ENCODE measurements around the gene PRR19.

The PRR19 gene

DNA sequence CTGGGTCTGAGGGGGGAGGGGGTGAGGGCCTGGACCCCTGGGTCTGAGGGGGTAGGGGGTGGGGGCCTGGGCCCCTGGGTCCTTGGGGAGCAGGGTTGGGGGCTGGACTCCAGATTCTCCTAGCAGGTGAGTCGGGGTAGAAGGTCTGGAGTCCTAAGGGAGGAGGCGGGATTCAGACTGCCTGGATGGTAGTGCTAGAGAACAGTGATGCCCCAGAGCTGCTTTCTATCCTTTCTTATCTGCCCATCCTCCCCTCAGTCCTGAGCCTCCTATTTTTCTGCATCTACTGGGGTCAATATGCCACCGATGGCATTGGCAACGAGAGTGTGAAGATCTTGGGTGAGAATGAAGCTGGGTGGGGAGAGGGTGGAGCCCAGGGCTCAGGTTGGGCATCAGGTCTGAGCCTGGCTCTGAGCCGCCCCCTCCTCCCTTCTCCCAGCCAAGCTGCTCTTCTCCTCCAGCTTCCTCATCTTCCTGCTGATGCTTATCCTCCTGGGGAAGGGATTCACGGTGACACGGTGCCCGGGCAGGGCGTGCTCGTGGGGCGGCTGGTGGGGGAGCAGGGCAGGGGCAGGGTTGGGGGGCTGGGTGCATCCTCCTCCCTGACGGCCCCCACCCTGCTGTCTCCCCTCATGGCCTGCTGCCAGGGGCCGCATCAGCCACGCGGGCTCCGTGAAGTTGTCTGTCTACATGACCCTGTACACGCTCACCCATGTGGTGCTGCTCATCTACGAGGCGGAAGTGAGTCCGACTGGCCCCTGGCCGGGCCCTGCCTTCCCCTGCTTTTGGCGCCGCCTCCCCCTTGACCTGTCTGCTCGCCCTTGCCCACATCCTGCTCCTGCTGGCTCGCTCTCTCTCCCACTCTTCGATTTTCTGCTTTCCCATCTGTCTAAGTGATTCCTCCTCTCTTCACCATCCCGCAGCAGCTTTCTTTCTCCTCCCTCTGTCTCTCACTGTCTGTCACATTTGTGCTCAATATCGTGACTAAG is 14.6 kb downstream of the PRR19 start:
- H3K4me3 Mint-ChIP-seq = no peak overlapping the region
- H3K27me3 Mint-ChIP-seq = peaks cover 32% of the 10 kb centered on the region
- peak overlapping the region; percentile 37 for H3K27ac Mint-ChIP-seq

DNA sequence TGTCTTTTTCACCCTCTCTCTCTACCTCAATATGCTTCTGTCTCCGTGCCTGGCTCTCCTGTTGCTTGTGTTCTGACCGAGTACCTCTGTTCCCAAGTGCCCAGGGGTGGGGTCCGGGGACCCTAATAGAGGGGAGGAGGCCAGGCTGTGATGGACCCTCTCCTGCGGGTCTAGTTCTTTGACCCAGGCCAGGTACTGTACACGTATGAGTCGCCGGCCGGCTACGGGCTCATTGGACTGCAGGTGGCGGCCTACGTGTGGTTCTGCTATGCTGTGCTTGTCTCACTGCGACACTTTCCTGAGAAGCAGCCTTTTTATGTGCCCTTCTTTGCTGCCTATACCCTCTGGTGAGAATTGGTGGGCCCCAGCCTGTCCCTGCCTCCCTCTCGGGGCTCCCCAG is 15.6 kb downstream of the PRR19 start:
- Mint-ChIP-seq H3K4me1 (peaks cover 18% of the 10 kb centered on the region), H3K4me3 (no peak overlapping the region), H3K36me3 (ENCODE audit: low read depth) (no peaks in the 10 kb centered on the region), H3K27me3 (peaks cover 25% of the 10 kb centered on the region), H3K27ac (no peak overlapping the region), H3K9me3 (no peaks in the 10 kb centered on the region)
- ATAC-seq (no peak), DNase-seq (no peak)

More for the DNA sequence above, 14.6 kb downstream of the PRR19 start:
- ATAC-seq (no peak), DNase-seq (no peak)
- Mint-ChIP-seq H3K4me1 (peaks cover 23% of the 10 kb centered on the region), H3K36me3 (ENCODE audit: low read depth) (no peaks in the 10 kb centered on the region), H3K9me3 (no peaks in the 10 kb centered on the region)

DNA sequence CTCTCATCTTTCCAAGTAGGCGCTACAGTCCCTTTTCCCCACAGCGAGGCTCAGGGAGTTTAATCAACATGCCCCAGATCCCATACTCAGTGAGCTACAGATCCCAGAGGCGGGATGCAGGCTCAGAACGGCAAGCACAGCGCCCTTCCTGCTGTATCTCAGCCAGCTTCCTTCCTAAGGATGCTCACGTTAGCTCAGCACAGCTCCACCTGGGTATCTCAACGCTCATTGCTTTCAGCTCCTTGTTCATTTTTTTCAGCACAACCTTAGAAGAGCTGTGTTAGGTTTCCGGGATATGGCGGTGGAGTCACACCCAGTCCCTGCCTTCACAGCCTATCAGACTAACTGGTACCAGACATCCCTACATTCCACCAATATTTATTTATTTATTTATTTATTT is 20.4 kb downstream of the PRR19 start:
- DNase-seq (no peak), ATAC-seq (no peak)
- Mint-ChIP-seq H3K36me3 (ENCODE audit: low read depth) (no peaks in the 10 kb centered on the region), H3K4me1 (peaks cover 19% of the 10 kb centered on the region), H3K9me3 (no peaks in the 10 kb centered on the region), H3K27me3 (peaks cover 17% of the 10 kb centered on the region), H3K27ac (no peak overlapping the region), H3K4me3 (no peak overlapping the region)

DNA sequence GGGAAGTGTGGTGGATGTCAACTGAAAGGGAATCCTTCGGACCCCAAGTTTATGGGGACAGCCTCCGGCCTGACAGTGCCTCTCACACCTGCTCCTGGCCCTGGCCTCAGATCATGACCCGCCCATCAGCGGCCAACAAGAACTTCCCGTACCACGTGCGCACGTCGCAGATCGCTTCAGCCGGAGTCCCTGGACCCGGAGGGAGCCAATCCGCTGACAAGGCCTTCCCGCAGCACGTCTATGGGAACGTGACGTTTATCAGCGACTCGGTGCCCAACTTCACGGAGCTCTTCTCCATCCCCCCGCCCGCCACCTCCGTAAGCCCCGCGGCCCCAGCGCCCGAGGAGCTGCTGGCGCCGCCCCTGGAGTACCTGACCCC is 21.5 kb downstream of the PRR19 start:
- peak overlapping the region; percentile 36 for H3K4me3 Mint-ChIP-seq
- no peak overlapping the region for H3K27ac Mint-ChIP-seq
- peaks cover 17% of the 10 kb centered on the region for H3K27me3 Mint-ChIP-seq
- ATAC-seq (no peak), DNase-seq (no peak)
- H3K36me3 Mint-ChIP-seq (ENCODE audit: low read depth) = no peaks in the 10 kb centered on the region
- H3K4me1 Mint-ChIP-seq = peaks cover 18% of the 10 kb centered on the region
- no peaks in the 10 kb centered on the region for H3K9me3 Mint-ChIP-seq

DNA sequence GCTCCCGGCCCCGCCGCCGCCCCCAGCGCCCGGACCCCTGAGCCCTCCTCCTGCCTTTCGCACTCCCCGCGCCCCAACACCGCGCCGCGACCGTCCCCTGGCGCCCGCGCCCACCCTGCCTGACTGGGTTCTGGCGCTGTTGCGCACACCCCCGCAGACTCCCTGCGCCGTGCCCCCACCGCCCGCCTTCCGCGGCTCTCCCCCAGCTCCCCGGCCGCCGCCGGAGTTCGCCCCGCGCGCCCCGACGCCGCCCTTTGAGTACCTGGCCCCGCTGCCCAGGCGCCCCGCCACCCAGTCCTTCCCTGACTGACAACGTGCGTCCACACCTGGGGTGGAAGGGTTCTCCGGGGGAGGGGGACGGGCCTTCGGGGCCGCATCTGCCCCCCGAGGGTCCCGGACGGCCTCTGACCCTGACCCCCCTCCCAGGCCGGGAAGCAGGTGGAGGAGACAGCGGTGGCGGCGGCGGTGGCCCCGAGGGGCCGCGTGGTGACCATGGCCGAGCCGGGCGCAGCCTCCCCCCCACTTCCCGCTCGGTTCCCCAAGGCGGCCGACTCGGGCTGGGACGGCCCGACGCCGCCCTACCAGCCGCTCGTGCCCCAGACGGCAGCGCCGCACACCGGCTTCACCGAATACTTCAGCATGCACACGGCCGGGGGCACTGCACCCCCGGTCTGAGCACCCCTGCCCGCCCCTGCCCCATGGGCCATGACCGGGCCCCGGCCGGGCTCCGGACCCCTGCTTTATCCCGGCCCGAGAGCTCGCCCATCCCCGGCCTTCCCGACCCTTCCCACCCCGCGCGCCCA is 22.1 kb downstream of the PRR19 start:
- Mint-ChIP-seq H3K9me3 (no peaks in the 10 kb centered on the region), H3K4me1 (peaks cover 18% of the 10 kb centered on the region), H3K27me3 (peaks cover 17% of the 10 kb centered on the region), H3K4me3 (no peak overlapping the region), H3K27ac (no peak overlapping the region), H3K36me3 (ENCODE audit: low read depth) (no peaks in the 10 kb centered on the region)
- ATAC-seq (no peak), DNase-seq (peak; percentile 23)

DNA sequence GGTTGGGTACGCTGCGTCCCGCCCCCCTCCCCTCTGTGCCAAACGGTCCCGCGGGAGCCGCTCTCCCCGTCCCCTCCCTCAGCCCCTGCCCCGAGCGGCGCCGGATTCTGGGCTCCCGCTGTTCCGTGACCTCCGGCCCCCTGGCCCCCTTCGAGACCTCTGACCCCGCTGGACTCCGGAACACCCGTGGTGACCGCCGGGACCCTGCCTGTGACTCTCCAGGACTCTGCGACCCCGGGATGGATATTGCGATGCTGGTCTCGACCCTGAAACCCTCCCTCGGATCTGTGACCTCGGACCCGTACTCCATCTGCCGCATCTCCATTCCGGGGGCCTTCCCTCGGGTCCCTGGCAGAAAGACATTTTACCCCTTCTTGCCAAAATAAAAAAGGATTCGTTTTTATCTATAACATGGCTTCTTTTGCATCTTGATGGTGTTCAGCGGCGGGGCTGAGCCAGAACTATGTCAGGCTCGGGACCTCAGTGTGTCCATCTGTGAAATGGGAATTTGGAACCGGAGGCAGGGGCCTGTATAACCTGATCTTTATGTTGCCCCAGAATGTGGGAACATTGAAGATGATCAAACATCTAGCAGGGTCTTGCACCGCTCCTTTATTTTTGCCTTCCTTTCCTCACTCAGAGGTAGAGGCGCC is 22.8 kb downstream of the PRR19 start:
- Mint-ChIP-seq H3K27me3 (peaks cover 17% of the 10 kb centered on the region), H3K4me3 (peak overlapping the region; percentile 83), H3K27ac (peak overlapping the region; percentile 89), H3K9me3 (no peaks in the 10 kb centered on the region), H3K4me1 (peaks cover 18% of the 10 kb centered on the region), H3K36me3 (ENCODE audit: low read depth) (no peaks in the 10 kb centered on the region)
- ATAC-seq = no peak
- no peak for DNase-seq

DNA sequence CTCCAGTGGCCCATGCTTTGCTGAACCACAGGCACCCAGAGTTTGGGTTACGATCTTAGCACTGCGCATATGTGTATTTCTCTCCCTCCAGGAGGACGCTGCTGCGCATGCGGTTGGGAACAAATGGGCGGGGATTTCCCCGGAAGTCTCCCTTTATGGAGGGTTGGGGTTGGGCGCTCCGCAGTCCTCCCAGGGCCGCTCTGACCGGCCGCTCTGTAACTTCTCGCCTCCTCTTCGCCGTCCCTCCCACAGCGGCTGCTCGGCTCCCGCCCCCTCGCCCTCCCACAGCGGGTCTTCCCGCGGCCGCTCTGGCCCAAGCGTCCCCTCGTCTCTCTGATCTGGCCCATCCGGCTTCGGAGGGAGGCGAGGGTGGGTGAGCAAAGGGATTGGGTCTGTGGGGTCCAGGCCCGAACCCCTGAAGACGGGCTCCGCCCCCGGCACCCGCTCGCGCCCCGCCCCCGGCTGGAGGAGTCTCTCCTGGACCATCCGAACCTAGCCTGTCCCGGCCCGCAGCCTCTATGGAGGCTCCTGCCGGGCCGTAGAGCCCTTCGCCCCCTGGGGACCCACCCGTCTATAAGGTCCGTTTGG is 23.5 kb downstream of the PRR19 start, which contains the start of gene MEGF8:
TSS of gene MEGF8 (plus strand) at position 328 of the 588 bp plus-strand sequence. CDS start 609 bp downstream, outside the sequence.
- H3K9me3 Mint-ChIP-seq = no peaks in the 10 kb centered on the region

DNA sequence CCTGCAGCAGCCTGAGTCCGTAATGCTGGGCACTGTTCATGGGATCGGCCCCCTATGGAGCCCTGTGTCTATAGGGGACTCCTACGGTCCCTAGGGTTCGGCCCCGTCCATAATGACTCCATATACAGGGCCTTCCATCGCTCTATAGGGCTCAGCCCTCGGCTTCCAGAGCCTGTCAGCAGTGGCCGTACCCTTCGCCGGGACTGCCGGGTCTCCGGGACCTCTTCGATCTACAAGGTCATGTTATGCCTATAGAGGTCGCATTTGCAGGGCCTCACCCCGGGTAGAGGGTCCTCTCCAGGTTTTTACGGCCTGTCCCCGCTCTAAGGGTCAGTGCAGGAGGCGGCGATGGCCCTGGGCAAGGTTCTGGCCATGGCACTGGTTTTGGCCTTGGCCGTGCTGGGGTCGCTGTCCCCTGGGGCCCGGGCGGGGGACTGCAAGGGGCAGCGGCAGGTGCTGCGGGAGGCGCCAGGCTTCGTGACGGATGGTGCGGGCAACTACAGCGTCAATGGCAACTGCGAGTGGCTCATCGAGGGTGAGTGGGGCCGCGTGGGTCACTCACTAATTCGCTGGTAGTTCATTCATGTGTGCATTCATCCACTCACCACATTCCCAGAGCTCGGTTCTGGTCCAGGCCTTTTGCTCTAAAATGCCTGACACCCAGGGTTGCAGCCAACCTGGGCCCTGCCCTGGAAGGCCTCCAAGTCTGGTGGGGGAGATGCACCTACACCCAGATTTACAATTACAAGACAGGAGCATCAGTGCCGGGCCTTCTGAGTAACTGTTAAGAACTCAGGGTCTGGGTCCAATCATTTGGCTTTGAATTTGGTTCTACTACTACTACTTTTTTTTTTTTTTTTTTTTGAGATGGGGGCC is 24.2 kb downstream of the PRR19 start:
- no peaks in the 10 kb centered on the region for H3K36me3 Mint-ChIP-seq (ENCODE audit: low read depth)
- peaks cover 17% of the 10 kb centered on the region for H3K27me3 Mint-ChIP-seq

More for the DNA sequence above, 23.5 kb downstream of the PRR19 start, which contains the start of gene MEGF8:
- peak within 1 kb of the TSS; percentile 83 for H3K4me3 Mint-ChIP-seq
- peak within 1 kb of the TSS; percentile 89 for H3K27ac Mint-ChIP-seq
- peaks cover 18% of the 10 kb centered on the region for H3K4me1 Mint-ChIP-seq
- DNase-seq = peak; percentile 98
- peak; percentile 97 for ATAC-seq
- H3K36me3 Mint-ChIP-seq (ENCODE audit: low read depth) = no peaks in the 10 kb centered on the region
- H3K27me3 Mint-ChIP-seq = peaks cover 17% of the 10 kb centered on the region

DNA sequence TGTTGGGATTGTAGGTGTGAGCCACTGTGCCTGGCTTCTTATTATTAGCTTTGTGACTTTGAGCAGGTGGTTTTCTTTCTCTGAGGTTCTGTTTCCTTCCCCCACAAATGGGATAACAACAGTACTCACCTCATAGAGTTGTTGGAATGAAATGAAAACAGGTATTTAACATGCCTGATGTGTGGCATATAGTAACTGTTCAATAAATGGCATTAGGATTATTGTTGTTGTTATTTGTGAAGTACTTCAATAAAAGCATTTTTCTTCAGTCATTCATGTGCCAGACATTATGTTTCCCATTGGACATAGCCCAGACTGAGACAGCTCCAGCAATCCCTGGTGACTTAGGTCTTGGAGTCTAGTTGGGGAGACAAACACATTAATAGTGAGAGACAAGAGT is 25.0 kb downstream of the PRR19 start:
- Mint-ChIP-seq H3K4me1 (peaks cover 18% of the 10 kb centered on the region), H3K27me3 (peaks cover 17% of the 10 kb centered on the region), H3K36me3 (ENCODE audit: low read depth) (no peaks in the 10 kb centered on the region), H3K4me3 (peak overlapping the region; percentile 83), H3K9me3 (no peaks in the 10 kb centered on the region), H3K27ac (no peak overlapping the region)
- no peak for DNase-seq
- no peak for ATAC-seq

More for the DNA sequence above, 24.2 kb downstream of the PRR19 start:
- peak; percentile 2 for ATAC-seq
- Mint-ChIP-seq H3K27ac (peak overlapping the region; percentile 89), H3K4me1 (peaks cover 18% of the 10 kb centered on the region), H3K4me3 (peak overlapping the region; percentile 83), H3K9me3 (no peaks in the 10 kb centered on the region)
- peak; percentile 37 for DNase-seq

DNA sequence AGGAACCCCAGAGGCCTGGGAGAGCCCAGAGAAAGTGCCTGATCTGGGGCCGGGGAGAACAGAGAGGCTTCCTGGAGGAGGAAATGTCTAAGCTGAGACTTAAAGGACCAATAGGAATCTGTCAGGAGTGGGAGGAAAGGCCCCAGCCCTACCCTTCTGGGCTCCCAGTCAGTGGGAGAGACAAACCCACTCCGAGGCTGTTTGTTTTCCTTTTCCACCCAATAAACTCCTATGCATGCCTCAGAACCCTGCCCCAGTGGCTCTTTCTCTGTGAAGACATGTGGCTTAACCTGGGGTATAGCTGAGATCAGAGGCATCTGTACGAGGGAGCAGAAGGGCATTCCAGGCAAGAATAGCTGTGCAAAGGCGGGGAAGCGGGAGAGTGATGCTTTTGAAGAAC is 25.4 kb downstream of the PRR19 start:
- DNase-seq (no peak), ATAC-seq (no peak)
- peaks cover 18% of the 10 kb centered on the region for H3K4me1 Mint-ChIP-seq
- H3K36me3 Mint-ChIP-seq (ENCODE audit: low read depth) = no peaks in the 10 kb centered on the region
- no peak overlapping the region for H3K27ac Mint-ChIP-seq
- H3K9me3 Mint-ChIP-seq = no peaks in the 10 kb centered on the region
- H3K4me3 Mint-ChIP-seq = no peak overlapping the region
- H3K27me3 Mint-ChIP-seq = peaks cover 16% of the 10 kb centered on the region

DNA sequence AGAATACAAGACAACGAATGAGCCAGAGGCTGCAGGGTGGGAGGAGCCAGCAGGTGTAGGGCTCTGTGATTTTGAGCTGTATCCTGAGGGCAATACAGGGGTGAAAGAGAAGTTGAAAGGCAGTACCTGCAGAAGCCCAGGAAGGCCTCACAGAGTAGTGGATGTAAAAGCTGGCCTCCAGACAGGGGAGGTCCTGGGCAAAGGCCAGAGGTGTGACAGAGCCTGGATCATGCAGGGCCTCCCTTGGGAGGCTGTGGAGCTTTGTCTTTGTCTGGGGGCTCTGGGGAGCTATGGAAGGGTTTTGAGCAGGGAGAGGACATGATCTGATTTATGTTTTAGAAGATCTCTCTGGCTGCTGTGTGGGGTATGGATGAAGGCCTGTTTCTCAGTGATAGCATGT is 26.2 kb downstream of the PRR19 start:
- ATAC-seq = no peak
- no peak overlapping the region for H3K27ac Mint-ChIP-seq
- no peak for DNase-seq
- H3K36me3 Mint-ChIP-seq (ENCODE audit: low read depth) = no peaks in the 10 kb centered on the region
- H3K27me3 Mint-ChIP-seq = peaks cover 12% of the 10 kb centered on the region
- H3K4me3 Mint-ChIP-seq = no peak overlapping the region
- H3K9me3 Mint-ChIP-seq = no peaks in the 10 kb centered on the region
- H3K4me1 Mint-ChIP-seq = peaks cover 18% of the 10 kb centered on the region

DNA sequence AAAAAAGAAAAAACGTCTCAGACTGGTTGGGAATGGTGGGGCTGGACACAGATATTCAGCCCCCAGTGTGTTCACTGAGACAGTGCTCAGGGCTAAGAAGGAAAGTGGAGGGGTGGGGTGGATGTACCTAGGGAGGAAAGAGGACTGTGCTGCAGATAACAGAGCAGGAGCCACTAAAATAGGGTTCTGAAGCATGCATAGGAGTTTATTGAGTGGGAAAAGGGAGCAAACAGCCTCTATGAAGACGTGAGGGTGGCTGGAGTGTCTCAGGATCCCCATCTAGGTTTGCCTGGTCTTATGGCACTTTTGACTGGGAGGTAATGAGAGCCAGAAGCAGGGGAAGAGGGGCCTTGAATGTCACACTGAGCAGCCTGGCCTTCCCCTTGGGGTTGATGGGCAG is 26.9 kb downstream of the PRR19 start:
- ATAC-seq (no peak), DNase-seq (no peak)
- Mint-ChIP-seq H3K9me3 (no peaks in the 10 kb centered on the region), H3K4me3 (no peak overlapping the region), H3K27ac (no peak overlapping the region), H3K4me1 (peaks cover 18% of the 10 kb centered on the region), H3K36me3 (ENCODE audit: low read depth) (no peaks in the 10 kb centered on the region), H3K27me3 (peaks cover 6% of the 10 kb centered on the region)

DNA sequence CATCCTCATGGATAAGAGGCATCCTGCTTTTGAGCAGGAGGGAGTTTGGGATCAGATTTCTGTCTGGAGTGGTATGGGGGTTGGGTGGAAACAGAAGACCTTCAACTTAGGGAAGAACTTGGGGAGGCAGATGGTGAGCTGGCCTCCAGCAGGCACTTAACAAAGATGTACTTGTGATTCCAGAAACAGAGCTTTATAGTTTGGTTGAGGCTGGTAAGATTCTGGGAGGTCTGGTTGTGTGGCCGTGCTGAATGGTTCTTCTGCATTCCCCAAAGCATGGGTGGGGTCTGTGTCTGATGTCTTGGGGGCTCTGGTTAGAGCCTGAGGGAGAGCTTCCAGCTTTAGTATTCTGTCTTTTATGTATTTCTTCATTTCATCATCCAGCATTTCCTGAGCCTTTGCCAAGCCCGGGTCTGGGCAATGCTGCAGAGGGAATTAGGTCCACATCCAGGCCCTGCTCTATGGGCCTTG is 28.3 kb downstream of the PRR19 start:
- DNase-seq (no peak), ATAC-seq (no peak)
- no peaks in the 10 kb centered on the region for H3K27me3 Mint-ChIP-seq
- no peaks in the 10 kb centered on the region for H3K36me3 Mint-ChIP-seq (ENCODE audit: low read depth)
- H3K27ac Mint-ChIP-seq = no peak overlapping the region
- H3K4me3 Mint-ChIP-seq = no peak overlapping the region
- H3K4me1 Mint-ChIP-seq = peaks cover 11% of the 10 kb centered on the region
- H3K9me3 Mint-ChIP-seq = no peaks in the 10 kb centered on the region
